ENCODE results near the gene SERPINB12. TPM values are rescaled to one million over a fixed set of nuclear protein-coding genes. Genes with fewer than 3 reads are reported as not detected.

SERPINB12 gene
- total and polyA plus RNA-seq, 2 of the 4 experiments (the other 2 are of a cell fraction), result not detected

DNA sequence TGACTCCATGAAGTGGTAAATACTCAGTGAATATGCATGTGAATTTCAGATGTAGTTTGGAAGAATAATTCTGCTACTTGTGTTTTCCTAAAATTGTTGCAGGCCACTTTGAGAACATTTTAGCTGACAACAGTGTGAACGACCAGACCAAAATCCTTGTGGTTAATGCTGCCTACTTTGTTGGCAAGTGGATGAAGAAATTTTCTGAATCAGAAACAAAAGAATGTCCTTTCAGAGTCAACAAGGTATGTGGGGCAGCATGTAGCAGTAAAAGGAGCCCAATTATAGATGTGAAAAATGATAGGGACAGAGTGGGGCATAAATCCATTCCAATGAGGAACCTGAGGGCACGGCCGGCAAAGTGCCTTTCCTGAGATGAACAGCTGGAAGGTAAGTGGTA lies 49.3 kb upstream of the SERPINB12 start:
- H3K79me1 ChIP-seq (ENCODE audit: low read depth in 1 of 2, low read length in 2 of 2), result no peaks in the 10 kb centered on the region
- no peak overlapping the region for H3K4me3 ChIP-seq (ENCODE audit: insufficient read depth, low read depth, low read length)
- no peak overlapping the region for H3K4ac ChIP-seq (ENCODE audit: low read depth, low read length)
- POLR2A ChIA-PET (ENCODE audit: unreplicated experiment), result no interaction called here
- H2AK5ac ChIP-seq (ENCODE audit: low read depth, low read length), result no peak overlapping the region
- H2BK5ac ChIP-seq (ENCODE audit: low read depth, low read length, poor library complexity, severe bottlenecking), result no peak overlapping the region
- in situ Hi-C loops (cut with MboI; ENCODE audit: low sequenced_read_pairs) (no loop called here), intact Hi-C loops (cut with micrococcal nuclease) (no loop called here), dilution Hi-C loops (cut with HindIII; ENCODE audit: low sequenced_read_pairs, unreplicated experiment) (no loop called here)
- no peak overlapping the region for H2AFZ ChIP-seq (replicated peaks; ENCODE audit: low read length, poor library complexity)
- H3K27me3 ChIP-seq (ENCODE audit: control insufficient read depth, insufficient read depth, low read length), result peaks cover 5% of the 10 kb centered on the region; the same call in 1 of the 2 replicates
- no peaks in the 10 kb centered on the region for H3K9me1 ChIP-seq (ENCODE audit: insufficient read depth, low read length)
- H3K18ac ChIP-seq (ENCODE audit: low read depth, low read length), result no peak overlapping the region
- H3K4me2 ChIP-seq (ENCODE audit: low read depth, low read length), result no peak overlapping the region
- no peak overlapping the region for H3K56ac ChIP-seq (ENCODE audit: extremely low read depth, insufficient read depth, low read length)
- no peak overlapping the region for H2BK120ac ChIP-seq (ENCODE audit: low read depth, low read length)
- no peaks in the 10 kb centered on the region for H3K36me3 ChIP-seq (ENCODE audit: control insufficient read depth, insufficient read depth, low read length)
- H4K20me1 ChIP-seq (ENCODE audit: insufficient read depth, low read length), result no peaks in the 10 kb centered on the region
- no peak for ATAC-seq (ENCODE audit: low read depth)
- H2BK20ac ChIP-seq (ENCODE audit: low read depth, low read length), result no peak overlapping the region
- H3K23ac ChIP-seq (ENCODE audit: low read depth, low read length), result no peak overlapping the region
- no peak overlapping the region for H3K27ac ChIP-seq (ENCODE audit: insufficient read depth, low read length)
- no peak overlapping the region for H4K8ac ChIP-seq (ENCODE audit: low read depth in 2 of 2, low read length in 2 of 2)
- CTCF ChIA-PET, result interaction anchor here (2.1 kb wide), 1 partner anchor 13 kb away, joined by 7 read pairs; no protein-coding TSS in a partner anchor
- H2AK9ac ChIP-seq (replicated peaks; ENCODE audit: low read depth, low read length, poor library complexity), result no peak overlapping the region
- no peaks in the 10 kb centered on the region for H3K9me3 ChIP-seq (ENCODE audit: control insufficient read depth, insufficient read depth, low read length)
- DNase-seq, result no peak
- H4K5ac ChIP-seq (ENCODE audit: low read depth, low read length), result no peak overlapping the region
- 75% methylated on average over 1 of the region's 3 CpGs; no CpG with 5 or more reads in 1 of the 2 experiments for WGBS, 2 experiments (ENCODE audit: extremely low coverage in 2 of 2, insufficient read length in 1 of 2)
- TF ChIP-seq MAZ (IDR thresholded peaks at IDR 0.05; ENCODE audit: borderline replicate concordance, low read depth, low read length), result no peak
- TF ChIP-seq CHD1 (IDR thresholded peaks at IDR 0.05; ENCODE audit: low read depth, low read length), result no peak
- TF ChIP-seq, protein P1, sequence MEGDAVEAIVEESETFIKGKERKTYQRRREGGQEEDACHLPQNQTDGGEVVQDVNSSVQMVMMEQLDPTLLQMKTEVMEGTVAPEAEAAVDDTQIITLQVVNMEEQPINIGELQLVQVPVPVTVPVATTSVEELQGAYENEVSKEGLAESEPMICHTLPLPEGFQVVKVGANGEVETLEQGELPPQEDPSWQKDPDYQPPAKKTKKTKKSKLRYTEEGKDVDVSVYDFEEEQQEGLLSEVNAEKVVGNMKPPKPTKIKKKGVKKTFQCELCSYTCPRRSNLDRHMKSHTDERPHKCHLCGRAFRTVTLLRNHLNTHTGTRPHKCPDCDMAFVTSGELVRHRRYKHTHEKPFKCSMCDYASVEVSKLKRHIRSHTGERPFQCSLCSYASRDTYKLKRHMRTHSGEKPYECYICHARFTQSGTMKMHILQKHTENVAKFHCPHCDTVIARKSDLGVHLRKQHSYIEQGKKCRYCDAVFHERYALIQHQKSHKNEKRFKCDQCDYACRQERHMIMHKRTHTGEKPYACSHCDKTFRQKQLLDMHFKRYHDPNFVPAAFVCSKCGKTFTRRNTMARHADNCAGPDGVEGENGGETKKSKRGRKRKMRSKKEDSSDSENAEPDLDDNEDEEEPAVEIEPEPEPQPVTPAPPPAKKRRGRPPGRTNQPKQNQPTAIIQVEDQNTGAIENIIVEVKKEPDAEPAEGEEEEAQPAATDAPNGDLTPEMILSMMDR (conservative IDR thresholded peaks at IDR 0.05; ENCODE audit: low read depth, low read length), result no peak
- no peak for TF ChIP-seq CEBPB (IDR thresholded peaks at IDR 0.05; ENCODE audit: low read depth, low read length)
- TF ChIP-seq, protein P2, sequence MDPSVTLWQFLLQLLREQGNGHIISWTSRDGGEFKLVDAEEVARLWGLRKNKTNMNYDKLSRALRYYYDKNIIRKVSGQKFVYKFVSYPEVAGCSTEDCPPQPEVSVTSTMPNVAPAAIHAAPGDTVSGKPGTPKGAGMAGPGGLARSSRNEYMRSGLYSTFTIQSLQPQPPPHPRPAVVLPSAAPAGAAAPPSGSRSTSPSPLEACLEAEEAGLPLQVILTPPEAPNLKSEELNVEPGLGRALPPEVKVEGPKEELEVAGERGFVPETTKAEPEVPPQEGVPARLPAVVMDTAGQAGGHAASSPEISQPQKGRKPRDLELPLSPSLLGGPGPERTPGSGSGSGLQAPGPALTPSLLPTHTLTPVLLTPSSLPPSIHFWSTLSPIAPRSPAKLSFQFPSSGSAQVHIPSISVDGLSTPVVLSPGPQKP (IDR thresholded peaks at IDR 0.05; ENCODE audit: borderline replicate concordance, low read depth, low read length), result no peak
- TF ChIP-seq, protein P3, sequence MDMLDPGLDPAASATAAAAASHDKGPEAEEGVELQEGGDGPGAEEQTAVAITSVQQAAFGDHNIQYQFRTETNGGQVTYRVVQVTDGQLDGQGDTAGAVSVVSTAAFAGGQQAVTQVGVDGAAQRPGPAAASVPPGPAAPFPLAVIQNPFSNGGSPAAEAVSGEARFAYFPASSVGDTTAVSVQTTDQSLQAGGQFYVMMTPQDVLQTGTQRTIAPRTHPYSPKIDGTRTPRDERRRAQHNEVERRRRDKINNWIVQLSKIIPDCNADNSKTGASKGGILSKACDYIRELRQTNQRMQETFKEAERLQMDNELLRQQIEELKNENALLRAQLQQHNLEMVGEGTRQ (IDR thresholded peaks at IDR 0.05; ENCODE audit: low read depth, low read length), result no peak
- no peak for TF ChIP-seq NFE2L2 (IDR thresholded peaks at IDR 0.05; ENCODE audit: low read depth, low read length)
- no peak for TF ChIP-seq BHLHE40 (IDR thresholded peaks at IDR 0.05; ENCODE audit: low read depth, low read length)
- no peak overlapping the region for H2BK15ac ChIP-seq (ENCODE audit: low read depth, low read length)
- no peak overlapping the region for H3K14ac ChIP-seq (replicated peaks; ENCODE audit: low read depth, low read length)
- H3K9ac ChIP-seq (ENCODE audit: low read depth, low read length), result no peak overlapping the region
- no peak overlapping the region for H4K91ac ChIP-seq (ENCODE audit: insufficient read depth, low read depth, low read length)
- BruUV-seq (replicated peaks), result no TSS peak
- H3K4me1 ChIP-seq (ENCODE audit: control insufficient read depth, insufficient read depth, low read length), result no peaks in the 10 kb centered on the region

All from IMR-90 (cell line).